Caki2 (cell line): ENCODE measurements around the gene DENND2C. TPM values are rescaled to one million over a fixed set of nuclear protein-coding genes. Genes with fewer than 3 reads are reported as not detected.
A peak's percentile ranks its signal among the peaks of the same experiment; 100 is the strongest.

Source experiments
- DNase-seq: peaks from one replicate; pipeline ENCODE4 v3.0.0-alpha.2; 2015; ENCODE audit warnings: low read depth
- in situ Hi-C: cut with HindIII; loops from 2 replicates; pipeline ENCODE4 v1.10.0; 2016; ENCODE audit warnings: low sequenced_read_pairs, low pct_unique_long_range_greater_than_20kb, mixed read lengths
- total RNA-seq: library from RNA; depleted of rRNA; stranded (reverse); fragments of >200 nt; shearing (Covaris generic); gene quantifications from 2 replicates; pipeline ENCODE4 v1.2.3, GENCODE V29; 2014; ENCODE audit warnings: low replicate concordance

The DENND2C gene
- total RNA-seq, 1 experiment from 2014 or later, result 0.84 TPM

GRCh38 chr1:114627107-114627506 lies 42.7 kb downstream of the DENND2C start:
- in situ Hi-C loops, result no loop called here
- DNase-seq, result no peak

DNA sequence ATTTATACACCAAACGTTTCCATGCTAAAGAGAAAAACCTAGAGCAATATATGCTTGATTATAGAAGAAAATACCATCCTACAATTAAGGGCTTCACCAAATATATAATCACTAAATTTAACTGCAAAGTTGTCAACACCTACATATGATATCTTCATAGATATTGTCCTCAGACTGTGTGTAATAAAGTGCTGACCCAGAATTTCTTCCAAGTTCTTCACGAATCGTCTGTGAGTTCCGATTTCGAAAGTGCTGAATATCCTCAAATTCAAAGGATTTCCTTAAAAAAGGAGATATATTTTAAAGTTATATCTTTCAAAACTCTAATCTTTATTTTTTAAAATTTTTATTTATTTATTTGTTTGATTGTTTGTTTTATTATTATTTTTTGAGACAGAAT lies 46.5 kb downstream of the DENND2C start:
- in situ Hi-C loops, result no loop called here
- DNase-seq, result no peak

- in situ Hi-C loops, result no loop called here
- no peak for DNase-seq
Measured at GRCh38 chr1:114620419-114620818, 49.4 kb downstream of the DENND2C start.

DNA sequence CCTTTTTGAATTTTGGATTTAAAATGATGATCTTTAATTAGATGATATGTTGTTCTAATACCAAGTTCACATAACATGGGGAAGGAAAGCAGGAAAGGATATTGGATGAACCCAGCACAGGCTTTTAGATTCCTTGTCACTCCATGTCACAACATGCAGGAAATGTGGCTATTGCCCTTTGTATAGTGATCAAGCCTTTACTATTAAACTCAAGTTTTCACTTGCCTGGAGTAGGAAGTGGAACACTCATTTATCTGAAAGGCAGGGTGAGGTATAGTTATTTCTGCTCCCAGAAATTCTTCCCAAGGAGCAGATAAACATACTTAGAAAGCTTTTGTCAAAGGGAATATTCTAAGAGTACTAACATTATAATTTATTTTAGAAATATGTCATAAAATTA lies 51.2 kb downstream of the DENND2C start:
- DNase-seq, result no peak
- in situ Hi-C loops, result no loop called here

DNA sequence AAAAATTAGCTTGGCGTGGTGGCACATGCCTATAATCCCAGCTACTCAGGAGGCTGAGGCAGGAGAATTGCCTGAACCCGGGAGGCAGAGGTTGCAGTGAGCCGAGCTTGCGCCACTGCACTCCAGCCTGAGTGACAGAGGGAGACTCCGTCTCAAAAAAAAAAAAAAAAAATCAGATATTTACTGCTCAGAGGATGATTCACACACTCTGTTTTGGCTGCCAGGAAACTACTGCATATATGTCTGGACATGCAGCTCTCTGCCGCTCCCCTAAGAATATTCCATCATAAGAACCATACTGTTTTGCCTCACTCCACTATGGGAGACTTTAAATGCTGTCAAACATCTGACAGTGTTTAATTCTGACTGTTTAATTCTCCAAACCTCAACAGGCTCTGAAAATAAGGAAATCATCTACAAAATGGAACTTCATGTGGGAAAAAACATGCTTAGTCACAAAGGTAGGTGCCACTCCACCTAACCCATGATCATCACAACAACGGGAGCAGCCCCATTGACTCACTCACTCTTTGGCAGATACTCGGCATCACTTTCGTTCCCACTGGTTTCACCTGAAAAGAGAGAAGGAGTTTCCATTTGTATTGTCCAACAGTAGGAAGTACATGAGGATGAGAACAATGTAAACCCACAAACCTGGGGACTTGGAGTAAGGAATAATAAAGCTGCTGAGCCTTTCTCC lies 59.2 kb downstream of the DENND2C start:
- in situ Hi-C loops, result no loop called here
- DNase-seq, result peak; percentile 0

DNA sequence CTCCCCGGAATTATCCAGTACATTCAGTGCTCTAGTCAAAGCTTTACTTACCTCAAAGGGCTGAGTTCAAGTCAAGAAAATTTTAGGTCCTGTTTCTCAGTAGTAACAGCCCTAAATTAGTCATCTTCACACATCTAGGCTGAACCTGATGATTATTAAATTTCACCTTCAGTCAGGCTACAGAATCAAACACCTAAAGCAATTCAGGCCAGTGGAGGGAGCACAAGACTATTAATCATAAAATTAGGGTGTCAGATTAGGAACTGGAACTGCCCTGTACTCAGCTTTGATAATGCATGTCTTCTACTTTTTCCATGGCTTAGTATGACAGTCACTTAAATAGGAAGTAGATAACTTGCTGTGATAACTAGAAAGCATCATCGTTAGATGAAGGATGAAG lies 60.0 kb downstream of the DENND2C start:
- no peak for DNase-seq
- in situ Hi-C loops, result no loop called here

GRCh38 chr1:114609026-114609425 lies 60.8 kb downstream of the DENND2C start:
- DNase-seq, result no peak
- in situ Hi-C loops, result no loop called here

- in situ Hi-C loops, result no loop called here
- DNase-seq, result no peak
Measured at GRCh38 chr1:114607223-114607622, 62.6 kb downstream of the DENND2C start.

- in situ Hi-C loops, result no loop called here
- DNase-seq, result no peak
Measured at GRCh38 chr1:114597949-114598348, 71.9 kb downstream of the DENND2C start.

DNA sequence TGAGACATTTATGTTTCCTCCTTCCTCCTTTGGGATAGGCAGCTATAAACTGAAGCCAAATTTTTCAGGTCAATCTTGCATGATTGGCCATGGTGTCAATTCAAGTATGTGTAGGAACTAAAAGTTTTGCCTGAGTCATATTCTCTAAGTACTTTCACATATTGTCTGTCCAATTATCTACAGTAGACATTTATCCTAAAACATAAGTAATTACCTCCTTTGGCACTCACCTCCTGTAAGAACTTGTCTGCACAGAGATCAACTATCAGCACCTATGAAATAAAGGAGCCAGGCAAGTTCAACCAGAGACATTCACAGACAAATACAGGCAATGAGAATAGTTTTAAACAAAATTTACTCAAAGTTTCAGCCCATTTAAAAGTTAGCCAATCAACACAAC lies 74.2 kb downstream of the DENND2C start:
- no peak for DNase-seq
- in situ Hi-C loops, result no loop called here

DNA sequence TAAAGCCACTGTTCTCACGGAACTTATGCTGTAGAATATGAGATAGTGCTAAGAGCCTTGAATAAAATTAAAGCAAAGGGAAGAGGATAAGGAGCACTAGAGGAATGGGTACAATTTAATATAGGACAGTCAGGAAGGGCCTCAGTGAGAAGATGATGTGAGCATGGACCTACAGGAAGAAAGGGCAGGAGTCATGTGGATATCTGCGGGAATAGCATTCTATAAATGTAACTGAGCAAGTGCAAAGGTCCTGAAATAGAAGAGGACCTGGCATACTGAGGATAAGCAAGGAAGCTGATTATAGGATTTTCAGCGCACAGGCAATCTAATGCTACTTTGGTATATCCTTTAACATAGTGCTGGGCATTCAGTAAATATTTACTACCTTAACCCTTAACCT lies 75.8 kb downstream of the DENND2C start:
- in situ Hi-C loops, result no loop called here
- no peak for DNase-seq

GRCh38 chr1:114589122-114589521 lies 80.7 kb downstream of the DENND2C start:
- in situ Hi-C loops, result no loop called here
- DNase-seq, result no peak

DNA sequence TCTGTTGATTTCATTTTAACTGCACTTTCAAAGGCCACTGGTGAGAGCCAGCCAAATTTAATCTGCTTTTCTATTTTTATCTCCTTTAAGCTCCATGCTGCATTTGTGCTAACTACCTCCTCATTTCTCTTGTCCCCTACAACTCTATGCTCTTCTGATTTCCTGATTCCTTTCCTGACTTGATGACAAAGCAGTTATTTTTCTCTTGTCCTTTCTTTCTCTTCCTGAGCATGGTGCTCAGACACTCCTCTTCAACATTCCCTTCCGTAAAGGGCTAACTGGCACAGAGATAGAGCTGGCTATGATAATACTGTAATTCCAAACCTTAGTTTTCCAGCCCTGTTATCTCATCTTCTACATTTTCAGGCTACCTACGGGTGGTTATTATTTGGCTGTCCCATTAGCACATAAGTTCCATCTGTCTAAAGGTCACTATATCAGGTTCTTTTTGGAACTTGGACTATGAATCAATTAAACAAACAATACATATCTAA lies 81.6 kb downstream of the DENND2C start:
- in situ Hi-C loops, result no loop called here
- DNase-seq, result no peak

DNA sequence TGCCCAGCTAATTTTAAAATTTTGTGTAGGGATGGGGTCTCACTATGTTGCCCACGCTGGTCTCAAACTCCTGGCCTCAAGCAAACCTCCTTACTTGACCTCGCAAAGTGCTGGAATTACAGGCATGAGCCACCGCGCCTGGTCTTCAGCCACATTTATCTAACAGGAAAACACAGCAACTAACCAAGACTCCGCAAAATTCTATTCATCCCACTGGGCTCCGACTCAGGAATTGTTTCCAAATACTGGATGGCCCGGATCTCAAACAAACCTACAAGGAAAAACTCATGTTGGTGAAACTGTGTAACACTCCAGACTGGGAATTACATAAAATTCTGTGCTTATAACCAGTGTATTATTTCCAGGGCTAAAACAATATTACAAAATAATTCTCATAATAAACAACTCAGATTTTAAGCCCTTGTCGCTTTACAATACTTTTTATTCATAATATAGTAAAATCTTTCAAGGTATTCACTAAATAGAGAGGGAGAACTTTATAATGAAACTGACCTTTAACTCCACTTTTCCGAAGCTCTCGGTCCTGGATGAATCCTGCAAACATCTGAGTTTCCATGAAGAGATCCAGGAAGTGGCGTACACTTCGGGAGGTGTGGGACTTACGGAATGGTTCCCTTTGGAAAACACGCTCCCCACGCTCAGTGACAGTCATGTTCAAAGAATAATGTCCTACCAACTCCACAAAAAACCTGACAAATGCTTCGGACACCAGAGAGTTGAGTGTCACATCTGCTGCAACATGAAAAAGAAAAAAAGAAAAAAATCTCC lies 82.5 kb downstream of the DENND2C start:
- DNase-seq, result no peak
- in situ Hi-C loops, result no loop called here

DNA sequence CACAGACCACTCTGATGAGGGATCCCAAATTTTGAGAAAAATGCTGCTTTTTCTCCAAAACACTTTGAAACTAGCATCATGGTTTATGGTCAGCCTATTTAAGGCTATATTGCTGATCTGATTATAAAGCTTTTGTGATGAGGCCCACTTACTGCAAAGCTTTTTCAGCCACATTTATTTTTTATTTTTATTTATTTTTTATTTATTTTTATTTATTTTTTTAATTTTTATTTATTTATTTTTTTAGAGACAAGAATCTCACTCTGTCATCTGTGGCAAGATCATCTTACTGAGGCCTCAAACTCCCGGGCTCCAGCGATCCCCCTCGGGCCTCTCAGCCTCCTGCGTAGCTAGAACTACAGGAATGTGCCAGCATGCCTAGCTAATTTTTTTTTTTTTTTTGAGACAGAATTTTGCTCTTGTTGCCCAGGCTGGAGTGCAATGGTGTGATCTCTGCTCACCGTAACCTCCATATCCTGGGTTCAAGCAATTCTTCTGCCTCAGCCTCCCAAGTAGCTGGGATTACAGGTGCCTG lies 83.3 kb downstream of the DENND2C start:
- in situ Hi-C loops, result no loop called here

DNA sequence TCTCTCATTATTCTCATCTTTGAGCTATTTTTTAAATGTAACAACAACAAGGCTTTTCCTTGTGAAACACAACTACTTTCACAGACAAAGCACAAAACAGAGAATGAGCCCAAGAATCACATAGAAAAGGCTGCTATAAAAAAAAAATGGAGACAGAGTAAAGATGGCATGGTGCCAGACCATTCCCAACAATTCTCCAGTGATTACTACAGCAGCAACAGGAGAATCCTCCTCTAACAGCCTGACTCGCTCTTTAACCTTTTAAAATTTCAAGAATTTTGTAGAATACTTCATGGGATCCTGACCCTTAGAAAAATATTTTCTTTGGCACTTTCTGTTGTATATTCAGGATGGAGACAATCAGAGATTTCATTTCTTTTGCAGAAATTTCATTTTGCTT lies 84.6 kb downstream of the DENND2C start:
- in situ Hi-C loops, result no loop called here
- peak; percentile 10 for DNase-seq

More for the DNA sequence above, 83.3 kb downstream of the DENND2C start:
- DNase-seq, result no peak

GRCh38 chr1:114581335-114582287 lies 88.2 kb downstream of the DENND2C start, which contains the start of gene BCAS2:
BCAS2 (minus strand) TSS chr1:114581615; CDS start chr1:114581591, 24 bp downstream.
- in situ Hi-C loops, result no loop called here
- peak; percentile 93 for DNase-seq

- in situ Hi-C loops, result no loop called here
Measured at GRCh38 chr1:114574365-114574764, 95.5 kb downstream of the DENND2C start.

More at GRCh38 chr1:114574365-114574764, 95.5 kb downstream of the DENND2C start:
- DNase-seq, result no peak
